GM10847 (cell line): ENCODE data around the gene KCNQ2.

Experiments
- POLR2A ChIP-seq: IDR thresholded peaks from 2 replicates; pipeline ENCODE4 v1.6.1; 2011; ENCODE audit not compliant: insufficient read length; ENCODE audit errors: extremely low read depth

KCNQ2 gene

DNA sequence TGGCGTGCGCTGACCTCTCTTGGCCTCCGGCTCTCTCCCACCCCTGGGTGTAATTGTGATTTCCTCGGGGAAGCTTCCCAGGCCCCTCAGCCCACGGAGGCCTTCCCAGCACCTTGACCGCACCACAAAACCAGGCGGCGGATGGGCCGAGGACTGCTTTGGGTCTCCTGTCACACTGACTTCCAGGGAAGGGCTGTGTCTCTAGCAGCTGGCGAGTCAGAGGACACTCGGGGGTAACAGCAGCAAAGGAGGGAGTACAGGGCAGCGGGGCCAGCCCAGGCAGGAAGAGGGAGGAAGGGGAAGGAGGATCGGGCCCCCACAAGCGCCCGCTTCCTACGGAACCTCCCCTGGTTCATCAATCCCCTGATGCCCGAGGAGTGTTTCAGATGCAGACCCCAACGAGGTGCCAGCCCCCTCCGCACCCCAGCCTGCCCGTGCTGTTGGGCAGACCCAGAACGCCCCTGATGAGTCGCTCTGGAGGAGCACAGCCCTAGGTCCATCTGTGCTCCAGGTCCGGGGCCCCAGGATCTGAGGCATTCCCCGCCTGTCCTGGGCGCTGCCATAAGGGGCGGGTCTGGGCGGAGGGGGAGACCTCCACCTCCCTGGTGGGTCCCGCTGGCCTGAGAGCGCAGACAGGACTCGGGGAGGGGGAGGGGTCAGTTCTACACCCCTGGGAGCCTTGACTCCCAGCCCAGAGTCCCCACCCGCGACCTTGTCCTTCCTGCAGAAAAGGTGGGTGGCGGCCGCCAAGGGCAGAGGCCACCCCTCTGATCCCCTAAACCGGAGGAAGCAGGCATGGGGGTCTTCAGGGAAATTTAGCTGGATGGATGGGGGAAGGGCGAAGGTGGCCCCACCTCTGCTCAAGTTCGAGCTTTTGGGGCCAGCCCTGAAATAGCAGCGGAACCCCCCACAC lies 112.3 kb downstream of the KCNQ2 start:
- no peak for TF ChIP-seq POLR2A

GRCh38 chr20:63359164-63359934 lies 113.1 kb downstream of the KCNQ2 start:
- TF ChIP-seq POLR2A = no peak

DNA sequence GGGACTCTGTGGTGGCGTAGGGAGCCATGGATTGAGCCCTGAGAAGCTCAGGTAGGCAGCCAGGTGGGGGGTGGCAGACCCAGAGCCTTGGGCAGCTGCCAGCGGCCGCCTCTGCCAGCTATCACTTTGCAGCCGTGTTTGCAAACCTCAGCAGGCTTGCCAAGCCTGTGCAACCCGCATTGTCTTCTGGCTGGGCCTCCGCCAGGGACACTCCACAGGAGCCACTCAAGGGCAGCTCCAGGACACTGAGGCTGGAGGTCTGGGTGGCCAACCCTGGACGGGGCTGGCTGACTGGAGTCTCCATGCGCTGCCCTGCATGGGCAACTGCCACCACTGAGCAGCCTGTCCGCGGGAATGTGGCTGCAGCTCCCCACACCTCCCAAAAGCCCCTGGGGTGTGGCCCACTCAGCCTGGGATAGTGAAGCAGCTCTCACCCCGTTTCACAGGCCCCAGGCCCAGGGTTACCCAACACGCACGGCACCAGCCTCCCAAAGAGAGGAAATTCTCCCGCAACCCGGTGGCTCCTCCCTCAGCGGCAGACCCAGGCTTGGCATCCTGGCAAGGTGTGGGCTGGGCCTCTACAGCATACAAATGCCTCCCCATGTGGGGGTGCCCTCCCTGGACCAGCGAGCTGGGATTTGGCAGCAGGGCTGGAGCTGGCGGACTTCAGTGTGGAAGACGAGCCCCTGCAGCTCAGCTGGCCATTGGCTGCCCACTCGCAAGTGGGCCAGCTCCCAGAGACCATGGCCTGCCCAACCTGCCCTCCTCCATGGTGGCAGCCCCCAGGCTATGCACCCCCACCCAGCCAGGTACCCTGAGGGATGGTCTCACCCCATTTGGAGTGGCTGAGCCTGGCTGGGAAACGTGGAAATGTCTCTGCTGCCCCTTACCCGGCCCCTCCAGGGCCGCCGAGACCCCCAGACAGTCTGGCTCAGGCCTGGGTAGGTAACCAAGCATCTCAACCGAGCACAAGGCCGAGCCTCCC lies 114.2 kb downstream of the KCNQ2 start:
- no peak for TF ChIP-seq POLR2A

DNA sequence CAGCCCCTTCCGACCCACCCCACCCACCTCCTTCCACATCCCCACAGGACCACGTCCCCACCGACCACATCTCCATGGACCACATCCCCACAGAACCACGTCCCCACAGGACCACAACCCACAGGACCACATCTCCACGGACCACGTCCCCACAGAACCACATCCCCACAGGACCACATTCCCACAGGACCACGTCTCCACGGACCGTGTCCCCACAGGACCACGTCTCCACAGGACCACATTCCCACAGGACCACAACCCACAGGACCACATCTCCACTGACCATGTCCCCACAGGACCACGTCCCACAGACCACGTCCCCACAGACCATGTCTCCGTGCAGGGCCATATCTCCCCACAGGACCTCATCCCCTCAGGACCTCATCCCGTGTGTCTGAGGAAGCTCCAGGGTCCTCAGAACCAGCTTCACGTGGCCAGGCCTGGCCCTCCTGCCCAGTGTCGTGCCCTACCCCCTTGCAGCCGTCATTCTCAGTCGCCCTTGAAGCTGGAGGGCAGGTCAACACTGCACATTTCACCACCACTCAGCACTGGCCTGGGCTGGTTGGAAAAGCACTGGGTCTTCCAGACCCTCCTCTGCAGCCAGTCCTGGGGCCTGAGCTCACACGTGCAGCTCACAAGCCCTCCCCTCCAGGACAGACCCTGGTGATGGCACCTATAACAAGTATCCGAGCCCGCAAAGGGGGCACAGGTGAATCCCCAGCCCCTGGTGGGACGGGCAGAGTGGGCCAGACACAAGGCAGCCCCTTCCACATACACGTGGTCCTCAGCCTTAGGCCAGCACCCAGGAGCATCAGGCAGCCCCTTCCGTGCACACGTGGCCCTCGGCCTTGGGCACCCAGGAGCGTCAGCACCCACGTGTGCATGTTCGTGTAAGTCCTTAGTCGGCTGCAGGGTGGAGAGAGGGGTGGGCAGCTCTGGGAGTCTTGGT lies 115.2 kb downstream of the KCNQ2 start:
- TF ChIP-seq POLR2A = no peak

- no peak for TF ChIP-seq POLR2A
Measured at GRCh38 chr20:63356511-63356910, 115.9 kb downstream of the KCNQ2 start.

- TF ChIP-seq POLR2A = no peak
Measured at GRCh38 chr20:63355781-63356295, 116.6 kb downstream of the KCNQ2 start.

- no peak for TF ChIP-seq POLR2A
Measured at GRCh38 chr20:63354636-63355350, 117.7 kb downstream of the KCNQ2 start.

DNA sequence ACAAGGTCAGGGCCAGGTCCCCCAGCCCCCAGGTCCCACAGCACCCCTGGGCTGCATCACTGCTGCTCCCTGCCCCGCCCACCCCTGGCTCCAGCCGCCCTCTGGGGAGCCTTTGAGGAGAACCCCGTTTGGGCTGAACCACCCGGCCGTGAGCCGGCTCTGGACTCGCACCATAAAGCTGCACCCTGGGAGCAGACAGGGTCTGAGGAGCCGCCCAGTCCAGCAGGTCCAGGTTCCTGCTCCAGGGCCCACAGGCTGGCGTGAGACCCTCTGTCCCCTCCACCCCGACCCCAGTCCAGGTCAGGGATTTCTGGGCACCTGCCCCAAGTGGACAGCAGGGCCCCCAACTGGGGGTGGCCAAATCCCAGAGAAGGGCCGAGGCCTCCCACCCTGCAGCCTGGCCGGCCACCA lies 119.6 kb downstream of the KCNQ2 start:
- no peak for TF ChIP-seq POLR2A

- no peak for TF ChIP-seq POLR2A
Measured at GRCh38 chr20:63351811-63352591, 120.5 kb downstream of the KCNQ2 start.

DNA sequence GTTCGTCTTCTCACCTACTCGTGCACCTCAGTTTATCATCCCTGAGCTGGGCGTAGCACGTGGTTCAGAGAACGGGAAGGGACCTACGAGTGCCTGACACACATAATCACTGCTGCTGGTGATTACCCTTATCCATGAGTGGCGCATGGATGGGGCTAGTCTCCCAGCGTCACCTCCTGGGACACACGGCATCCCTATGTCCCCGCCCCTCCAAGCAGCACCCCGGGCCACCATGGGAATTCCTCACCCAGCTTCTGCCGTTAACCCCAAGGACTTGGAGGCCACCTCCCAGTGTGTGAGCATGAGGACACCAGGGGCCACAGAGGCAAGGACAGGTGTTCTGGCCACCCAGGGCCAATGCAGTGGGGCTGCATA lies 121.1 kb downstream of the KCNQ2 start:
- no peak for TF ChIP-seq POLR2A

DNA sequence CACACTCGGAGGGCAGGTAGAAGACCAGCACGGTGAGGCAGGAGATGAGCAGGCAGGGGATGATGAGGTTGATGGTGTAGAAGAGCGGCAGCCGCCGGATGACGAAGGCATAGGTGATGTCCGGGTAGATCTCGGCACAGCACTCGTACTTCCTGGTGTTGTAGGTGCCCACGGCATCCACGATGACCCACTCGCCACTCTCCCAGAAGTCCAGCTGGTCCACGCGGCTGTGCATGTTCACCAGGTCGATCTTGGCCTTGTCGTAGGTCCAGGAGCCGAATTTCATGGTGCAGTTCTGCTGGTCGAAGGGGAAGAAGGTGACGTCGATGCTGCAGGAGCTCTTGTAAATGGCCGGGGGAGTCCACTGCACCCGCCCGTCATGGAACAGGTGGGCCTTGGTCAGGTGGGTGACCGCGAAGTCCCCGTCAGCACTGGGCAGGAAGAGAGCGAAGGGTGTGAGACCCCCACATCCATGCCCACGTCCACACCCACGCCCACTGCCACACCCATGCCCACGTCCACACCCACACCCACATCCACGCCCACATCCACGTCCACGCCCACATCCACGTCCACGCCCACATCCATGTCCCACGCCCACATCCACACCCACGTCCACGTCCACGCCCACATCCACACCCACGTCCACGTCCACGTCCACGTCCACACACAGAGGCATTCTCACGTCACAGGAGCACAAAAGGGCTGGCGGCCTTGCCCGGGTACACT lies 121.7 kb downstream of the KCNQ2 start:
- no peak for TF ChIP-seq POLR2A
